H1 (cell line): Measurements from ENCODE around the gene C3. TPM values are rescaled to one million over a fixed set of nuclear protein-coding genes. Genes with fewer than 3 reads are reported as not detected.

Source experiments
- CTCF ChIA-PET: fragments of 300-600 bp; sonication (Branson Sonifier 250); formaldehyde crosslinking; loops from one replicate; lab custom pipeline; 2021; ENCODE audit not compliant: partially characterized antibody; lab: Charles Lee
- POLR2A ChIA-PET: fragments of 300-600 bp; sonication (Branson Sonifier 250); formaldehyde crosslinking; loops from one replicate; lab custom pipeline; 2021; ENCODE audit warnings: inconsistent platforms; ENCODE audit not compliant: partially characterized antibody; lab: Charles Lee
- DNase-seq, 2 experiments: peaks; one replicate each; pipeline versions ENCODE4 v3.0.0 to v3.0.0-alpha.2; 2010 to 2022; ENCODE audit warnings: low spot score in 2 of 2, low read depth in 1 of 2, mixed read lengths in 1 of 2
- FAIRE-seq: peaks from 2 replicates; lab custom pipeline; 2011; peaks lifted over from hg19 to GRCh38; lab: Jason Lieb, UNC
- H2AFZ ChIP-seq: 2 replicates; pipeline ENCODE4 v1.8.1; 2012; ENCODE audit warnings: low read length, inconsistent platforms
- H2AK5ac ChIP-seq: 2 replicates; pipeline ENCODE4 v1.6.1; 2013; ENCODE audit warnings: low read depth, low read length
- H2BK120ac ChIP-seq: replicated peaks from 2 replicates; pipeline ENCODE3; 2013; ENCODE audit warnings: low read depth, low read length, inconsistent platforms
- H2BK12ac ChIP-seq: 2 replicates; pipeline ENCODE4 v1.6.1; 2013; ENCODE audit warnings: low read depth, low read length
- H2BK15ac ChIP-seq: 2 replicates; pipeline ENCODE4 v1.6.1; 2013; ENCODE audit warnings: low read length
- H2BK20ac ChIP-seq: 2 replicates; pipeline ENCODE4 v1.6.1; 2013; ENCODE audit warnings: low read length
- H2BK5ac ChIP-seq: 2 replicates; pipeline ENCODE4 v1.6.1; 2013; ENCODE audit warnings: low read depth, low read length
- H3K14ac ChIP-seq: 2 replicates; pipeline ENCODE4 v1.6.1; 2013; ENCODE audit warnings: inconsistent platforms; ENCODE audit not compliant: insufficient read length
- H3K18ac ChIP-seq: 2 replicates; pipeline ENCODE4 v1.6.1; 2013; ENCODE audit warnings: low read length; ENCODE audit errors: extremely low read depth
- H3K23ac ChIP-seq: 2 replicates; pipeline ENCODE4 v1.6.1; 2013; ENCODE audit warnings: inconsistent platforms; ENCODE audit not compliant: insufficient read length
- H3K23me2 ChIP-seq: 2 replicates; pipeline ENCODE4 v1.6.1; 2013; ENCODE audit warnings: low read depth, low read length
- H3K27ac ChIP-seq: 2 replicates; pipeline ENCODE4 v1.6.1; 2011; ENCODE audit warnings: low read depth, low read length, inconsistent platforms
- H3K27me3 ChIP-seq, 4 experiments: replicated peaks in 1 of 4; 1 replicate in 1 of 4; 2 replicates in 3 of 4; pipeline versions ENCODE4 v1.6.1 to v1.8.1; 2011 to 2013; ENCODE audit warnings: low read length in 3 of 4, mild to moderate bottlenecking in 3 of 4, inconsistent platforms in 2 of 4, mixed read lengths in 2 of 4, moderate library complexity in 1 of 4; ENCODE audit not compliant: control insufficient read depth in 3 of 4, insufficient read depth in 3 of 4; ENCODE audit errors: extremely low read depth in 1 of 4
- H3K36me3 ChIP-seq, 4 experiments: 2 replicates each; pipeline versions ENCODE4 v1.6.1 to v1.8.1; 2011 to 2013; ENCODE audit warnings: mild to moderate bottlenecking in 4 of 4, low read length in 3 of 4, moderate library complexity in 2 of 4, control low read depth in 1 of 4, inconsistent platforms in 1 of 4; ENCODE audit not compliant: insufficient read depth in 4 of 4, control insufficient read depth in 2 of 4
- H3K4ac ChIP-seq: replicated peaks from 2 replicates; pipeline ENCODE3; 2013; ENCODE audit warnings: low read length, low read depth, mixed read lengths, inconsistent platforms; ENCODE audit not compliant: insufficient read length
- H3K4me1 ChIP-seq, 4 experiments: replicated peaks in 1 of 4; 1 replicate in 1 of 4; 2 replicates in 3 of 4; pipeline versions ENCODE4 v1.6.1 to v1.8.1; 2011 to 2013; ENCODE audit warnings: low read length in 3 of 4, inconsistent platforms in 2 of 4, mixed read lengths in 1 of 4; ENCODE audit not compliant: insufficient read depth in 4 of 4, control insufficient read depth in 3 of 4
- H3K4me2 ChIP-seq, 2 experiments: 2 replicates each; pipeline versions ENCODE4 v1.6.1 to v1.8.1; 2011 to 2013; ENCODE audit warnings: low read depth in 2 of 2, low read length in 2 of 2, control low read depth in 1 of 2, inconsistent platforms in 1 of 2, mild to moderate bottlenecking in 1 of 2; ENCODE audit not compliant: insufficient read depth in 1 of 2
- H3K4me3 ChIP-seq, 4 experiments: fragments of 200-600, 300-600 bp in 1 of 4; sonication (generic), shearing (Covaris generic), sonication (Bioruptor Twin) in 1 of 4; 2 replicates each; pipeline versions ENCODE4 v1.5.1 to v1.8.1; 2011 to 2016; ENCODE audit warnings: low read length in 4 of 4, low read depth in 3 of 4, control low read depth in 2 of 4, inconsistent platforms in 2 of 4, mild to moderate bottlenecking in 2 of 4, mixed read lengths in 1 of 4, moderate library complexity in 1 of 4; ENCODE audit not compliant: insufficient read depth in 2 of 4; ENCODE audit errors: extremely low read depth in 1 of 4
- H3K56ac ChIP-seq: replicated peaks from 2 replicates; pipeline ENCODE3; 2013; ENCODE audit warnings: low read depth, mild to moderate bottlenecking, mixed read lengths, low read length, inconsistent platforms; ENCODE audit not compliant: insufficient read length
- H3K79me1 ChIP-seq: 2 replicates; pipeline ENCODE4 v1.6.1; 2013; ENCODE audit warnings: low read depth, low read length, control low read depth
- H3K79me2 ChIP-seq, 2 experiments: 2 replicates each; pipeline versions ENCODE4 v1.6.1 to v1.8.1; 2012 to 2013; ENCODE audit warnings: low read length in 2 of 2, mild to moderate bottlenecking in 2 of 2, inconsistent platforms in 1 of 2; ENCODE audit not compliant: insufficient read depth in 2 of 2, control insufficient read depth in 1 of 2
- H3K9ac ChIP-seq, 4 experiments: replicated peaks in 1 of 4; 1 replicate in 1 of 4; 2 replicates in 3 of 4; pipeline versions ENCODE4 v1.6.1 to v1.8.1; 2011 to 2013; ENCODE audit warnings: low read depth in 3 of 4, low read length in 3 of 4, control low read depth in 2 of 4, mild to moderate bottlenecking in 2 of 4, moderate library complexity in 2 of 4, inconsistent platforms in 1 of 4; ENCODE audit errors: extremely low read depth in 1 of 4
- H3K9me3 ChIP-seq, 2 experiments: 2 replicates each; pipeline versions ENCODE4 v1.6.1 to v1.8.1; 2012 to 2013; ENCODE audit warnings: mild to moderate bottlenecking in 2 of 2, moderate library complexity in 2 of 2, control low read depth in 1 of 2, inconsistent platforms in 1 of 2, low read depth in 1 of 2, low read length in 1 of 2, mixed read lengths in 1 of 2; ENCODE audit not compliant: insufficient read depth in 2 of 2
- H4K20me1 ChIP-seq, 2 experiments: replicated peaks in 1 of 2; 2 replicates each; pipeline versions ENCODE3 to v1.8.1; 2011 to 2013; ENCODE audit warnings: inconsistent platforms in 2 of 2, low read length in 2 of 2, mild to moderate bottlenecking in 1 of 2; ENCODE audit not compliant: insufficient read depth in 2 of 2, control insufficient read depth in 1 of 2
- H4K5ac ChIP-seq: 2 replicates; pipeline ENCODE4 v1.6.1; 2013; ENCODE audit warnings: low read length, low read depth, mixed read lengths, inconsistent platforms; ENCODE audit not compliant: insufficient read length
- H4K8ac ChIP-seq: 2 replicates; pipeline ENCODE4 v1.8.0; 2013; ENCODE audit warnings: mild to moderate bottlenecking, moderate library complexity, low read length, inconsistent platforms; ENCODE audit not compliant: insufficient read depth; ENCODE audit errors: extremely low read depth
- H4K91ac ChIP-seq: replicated peaks from 2 replicates; pipeline ENCODE3; 2013; ENCODE audit warnings: low read length, mixed read lengths, inconsistent platforms; ENCODE audit not compliant: insufficient read length
- WGBS, 2 experiments: shearing (Covaris generic) in 1 of 2; methylation state at CpG; one replicate each; pipeline versions ENCODE4 v1.1.6 to v1.1.7; 2013 to 2015; ENCODE audit warnings: low lambda C conversion rate in 2 of 2, mixed read lengths in 2 of 2, inconsistent platforms in 1 of 2, low coverage in 1 of 2, missing lambda C conversion rate in 1 of 2; ENCODE audit not compliant: insufficient replicate concordance in 2 of 2, insufficient coverage in 1 of 2, insufficient read length in 1 of 2; ENCODE audit errors: extremely low coverage in 1 of 2, missing lambda C conversion rate in 1 of 2; 5-methylcytosine and 5-hydroxymethylcytosine counted together
- polyA plus RNA-seq, 7 experiments: library from polyadenylated mRNA; depleted of rRNA in 3 of 7; stranded (reverse) in 5 of 7; unstranded in 2 of 7; fragments of >200 nt in 5 of 7; fragments of 200-250 nt in 2 of 7; gene quantifications; 1 replicate in 5 of 7; 2 replicates in 1 of 7; 4 replicates in 1 of 7; pipeline versions ENCODE4 v1.2.1 to v1.2.3, GENCODE V29; 2011 to 2013; ENCODE audit warnings: missing spikeins in 2 of 7, mixed read lengths in 2 of 7
- total RNA-seq: library from RNA; stranded (reverse); fragmentation: NEBNext Ultra II Directional; extraction: Animal tissue kit (Norgen Biotek cat#: 25700); gene quantifications from 2 replicates; pipeline ENCODE4 v1.2.1, GENCODE V29; 2021
- TF ChIP-seq, protein P1 (sequence below): IDR thresholded peaks from 2 replicates; pipeline ENCODE4 v1.6.1; 2012; ENCODE audit warnings: inconsistent platforms
- TF ChIP-seq, protein P2 (sequence below), 3 experiments: IDR thresholded peaks; 1 replicate in 2 of 3; 2 replicates in 1 of 3; pipeline versions ENCODE4 v1.5.1 to v1.6.1; 2011; ENCODE audit warnings: low read length in 3 of 3, mild to moderate bottlenecking in 3 of 3, inconsistent platforms in 2 of 3, low read depth in 1 of 3, moderate library complexity in 1 of 3; ENCODE audit not compliant: insufficient read depth in 1 of 3; ENCODE audit errors: control extremely low read depth in 1 of 3

Gene C3
- total and polyA plus RNA-seq, 2 of the 8 experiments (the other 6 are each of a cell fraction or from before 2014, with no cell fraction given): 6.4 to 12.8 TPM

DNA sequence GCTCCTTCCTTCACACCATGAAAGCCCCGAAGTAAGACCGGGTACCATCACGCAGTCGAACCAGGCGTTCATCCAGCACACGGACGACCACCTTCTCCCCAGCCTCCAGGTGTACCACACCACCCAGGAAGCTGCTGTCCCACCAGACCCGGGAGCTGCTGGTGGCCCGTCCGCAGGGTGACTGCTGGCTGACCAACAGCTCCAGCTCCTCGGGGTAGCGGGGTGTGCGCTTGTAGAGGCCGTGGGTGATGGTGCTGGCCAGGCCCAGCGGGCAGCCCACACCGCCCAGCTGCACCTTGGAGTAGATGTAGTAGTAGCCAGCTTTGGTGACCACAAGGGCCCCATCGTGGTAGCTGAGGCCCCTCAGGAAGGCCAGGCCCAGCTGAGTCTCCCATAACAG is 55.5 kb downstream of the C3 start:
- H4K20me1 ChIP-seq: no peaks in the 10 kb centered on the region
- no peak for DNase-seq
- H2BK20ac ChIP-seq: no peak overlapping the region
- no peaks in the 10 kb centered on the region for H3K79me2 ChIP-seq
- H3K23me2 ChIP-seq: peaks cover 3% of the 10 kb centered on the region; the same call in 1 of the 2 replicates
- no peak for FAIRE-seq
- H3K4me2 ChIP-seq: no peak overlapping the region
- no peaks in the 10 kb centered on the region for H3K79me1 ChIP-seq
- H4K8ac ChIP-seq: no peak overlapping the region
- H3K23ac ChIP-seq: no peak overlapping the region
- H3K27ac ChIP-seq: no peak overlapping the region
- H4K5ac ChIP-seq: no peak overlapping the region
- 91% methylated on average over 13 of the region's 17 CpGs; no CpG with 5 or more reads in 1 of the 2 experiments for WGBS, 2 experiments
- no peak overlapping the region for H2BK120ac ChIP-seq
- TF ChIP-seq, protein P1, sequence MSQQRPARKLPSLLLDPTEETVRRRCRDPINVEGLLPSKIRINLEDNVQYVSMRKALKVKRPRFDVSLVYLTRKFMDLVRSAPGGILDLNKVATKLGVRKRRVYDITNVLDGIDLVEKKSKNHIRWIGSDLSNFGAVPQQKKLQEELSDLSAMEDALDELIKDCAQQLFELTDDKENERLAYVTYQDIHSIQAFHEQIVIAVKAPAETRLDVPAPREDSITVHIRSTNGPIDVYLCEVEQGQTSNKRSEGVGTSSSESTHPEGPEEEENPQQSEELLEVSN: no peak
- TF ChIP-seq, protein P2, sequence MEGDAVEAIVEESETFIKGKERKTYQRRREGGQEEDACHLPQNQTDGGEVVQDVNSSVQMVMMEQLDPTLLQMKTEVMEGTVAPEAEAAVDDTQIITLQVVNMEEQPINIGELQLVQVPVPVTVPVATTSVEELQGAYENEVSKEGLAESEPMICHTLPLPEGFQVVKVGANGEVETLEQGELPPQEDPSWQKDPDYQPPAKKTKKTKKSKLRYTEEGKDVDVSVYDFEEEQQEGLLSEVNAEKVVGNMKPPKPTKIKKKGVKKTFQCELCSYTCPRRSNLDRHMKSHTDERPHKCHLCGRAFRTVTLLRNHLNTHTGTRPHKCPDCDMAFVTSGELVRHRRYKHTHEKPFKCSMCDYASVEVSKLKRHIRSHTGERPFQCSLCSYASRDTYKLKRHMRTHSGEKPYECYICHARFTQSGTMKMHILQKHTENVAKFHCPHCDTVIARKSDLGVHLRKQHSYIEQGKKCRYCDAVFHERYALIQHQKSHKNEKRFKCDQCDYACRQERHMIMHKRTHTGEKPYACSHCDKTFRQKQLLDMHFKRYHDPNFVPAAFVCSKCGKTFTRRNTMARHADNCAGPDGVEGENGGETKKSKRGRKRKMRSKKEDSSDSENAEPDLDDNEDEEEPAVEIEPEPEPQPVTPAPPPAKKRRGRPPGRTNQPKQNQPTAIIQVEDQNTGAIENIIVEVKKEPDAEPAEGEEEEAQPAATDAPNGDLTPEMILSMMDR (IDR thresholded peaks at IDR 0.05; ENCODE audit: control extremely low read depth in 1 of 3, insufficient read depth in 1 of 3, low read depth in 1 of 3, low read length in 3 of 3): no peak
- no peak overlapping the region for H3K14ac ChIP-seq
- no peak overlapping the region for H2AK5ac ChIP-seq
- H3K4me3 ChIP-seq: no peak overlapping the region
- no peak overlapping the region for H2AFZ ChIP-seq
- no peak overlapping the region for H3K18ac ChIP-seq
- no peaks in the 10 kb centered on the region for H3K36me3 ChIP-seq
- H4K91ac ChIP-seq: no peak overlapping the region
- CTCF ChIA-PET: interaction anchor here (0.6 kb wide), 1 partner anchor 145 kb away, joined by 3 read pairs; no protein-coding TSS in a partner anchor
- H3K4me1 ChIP-seq: no peaks in the 10 kb centered on the region
- H2BK15ac ChIP-seq: no peak overlapping the region
- no peak overlapping the region for H2BK5ac ChIP-seq
- no peaks in the 10 kb centered on the region for H3K27me3 ChIP-seq
- H3K9ac ChIP-seq: no peak overlapping the region
- POLR2A ChIA-PET: no interaction called here
- no peak overlapping the region for H3K4ac ChIP-seq
- H3K56ac ChIP-seq: no peak overlapping the region
- no peak overlapping the region for H2BK12ac ChIP-seq
- H3K9me3 ChIP-seq: no peaks in the 10 kb centered on the region; a peak in 1 of 4 replicates
